ENCODE results near the gene EIF2S3.

GRCh38 chrX:24012266-24012665 lies 42.5 kb upstream of the EIF2S3 start:
- no peak for TF ChIP-seq POLR2A (IDR thresholded peaks at IDR 0.05; ENCODE audit: low read depth, low read length)
- TF ChIP-seq TAF1 (IDR thresholded peaks at IDR 0.05; ENCODE audit: borderline replicate concordance, low read depth, low read length): no peak
- no peak for TF ChIP-seq POLR2AphosphoS5 (IDR thresholded peaks at IDR 0.05; ENCODE audit: low read depth, low read length)

Measured in GM12892 (cell line).